Measurements from ENCODE around the gene SMG9. TPM values are rescaled to one million over a fixed set of nuclear protein-coding genes. Genes with fewer than 3 reads are reported as not detected.

The SMG9 gene
- polyA plus RNA-seq, 1 of the 3 experiments (the other 2 are of a cell fraction) = 24.3 TPM

DNA sequence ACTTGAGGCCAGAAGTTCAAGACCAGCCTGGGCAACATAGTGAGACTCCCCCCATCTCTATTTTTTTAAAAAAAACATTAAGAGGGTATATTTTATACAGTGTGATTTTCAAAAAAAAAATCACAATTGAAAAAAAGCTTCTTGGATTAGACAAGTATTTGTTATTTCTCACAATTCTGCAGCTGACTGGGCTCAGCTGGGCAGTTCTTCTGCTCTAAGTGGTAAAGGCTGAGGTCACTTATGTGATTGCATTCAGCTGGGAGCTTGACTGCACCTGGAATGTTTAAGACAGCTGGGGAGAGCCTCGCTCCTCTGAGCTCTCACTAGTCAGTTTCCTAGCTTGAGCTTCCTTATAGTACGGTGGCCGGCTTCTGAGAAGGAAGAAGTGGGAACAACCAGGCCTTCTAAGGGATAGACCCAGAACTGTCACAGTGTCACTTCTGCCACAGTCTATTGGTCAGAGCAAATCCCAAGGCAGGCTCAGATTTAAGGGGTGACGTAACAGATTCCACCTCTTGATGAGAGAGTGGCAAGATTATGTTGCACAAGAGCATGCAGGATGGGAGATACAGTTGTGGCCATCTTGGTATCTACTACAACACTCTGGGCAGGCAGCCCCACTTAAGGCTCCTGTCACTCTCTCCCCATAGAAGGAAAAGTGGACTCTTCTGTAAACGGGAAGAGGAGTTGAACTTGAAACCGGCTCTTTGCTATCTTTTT lies 58.6 kb downstream of the SMG9 start:
- H3K9me3 ChIP-seq = no peaks in the 10 kb centered on the region
- no peak overlapping the region for H3K9ac ChIP-seq
- no peak for TF ChIP-seq NFIC (IDR thresholded peaks at IDR 0.05; ENCODE audit: borderline replicate concordance)
- TF ChIP-seq EZH2phosphoT487 (IDR thresholded peaks at IDR 0.05; ENCODE audit: borderline replicate concordance, low read depth) = no peak
- no peak for TF ChIP-seq FOXJ3 (CRISPR knock-in tag; IDR thresholded peaks at IDR 0.05)
- no peak for TF ChIP-seq RFX5 (IDR thresholded peaks at IDR 0.05; ENCODE audit: low read length)
- no peak for TF ChIP-seq MEF2A (IDR thresholded peaks at IDR 0.05; ENCODE audit: borderline replicate concordance, low read depth)
- TF ChIP-seq, protein P1, sequence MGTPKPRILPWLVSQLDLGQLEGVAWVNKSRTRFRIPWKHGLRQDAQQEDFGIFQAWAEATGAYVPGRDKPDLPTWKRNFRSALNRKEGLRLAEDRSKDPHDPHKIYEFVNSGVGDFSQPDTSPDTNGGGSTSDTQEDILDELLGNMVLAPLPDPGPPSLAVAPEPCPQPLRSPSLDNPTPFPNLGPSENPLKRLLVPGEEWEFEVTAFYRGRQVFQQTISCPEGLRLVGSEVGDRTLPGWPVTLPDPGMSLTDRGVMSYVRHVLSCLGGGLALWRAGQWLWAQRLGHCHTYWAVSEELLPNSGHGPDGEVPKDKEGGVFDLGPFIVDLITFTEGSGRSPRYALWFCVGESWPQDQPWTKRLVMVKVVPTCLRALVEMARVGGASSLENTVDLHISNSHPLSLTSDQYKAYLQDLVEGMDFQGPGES (IDR thresholded peaks at IDR 0.05; ENCODE audit: low read depth, low read length) = no peak
- no peak for TF ChIP-seq NRF1 (IDR thresholded peaks at IDR 0.05; ENCODE audit: low read depth, low read length)
- TF ChIP-seq GATA2 (CRISPR knock-in tag; IDR thresholded peaks at IDR 0.05) = no peak
- TF ChIP-seq POLR2AphosphoS5 (IDR thresholded peaks at IDR 0.05; ENCODE audit: low read depth, low read length) = no peak
- POLR2A ChIA-PET = no interaction called here
- no peak overlapping the region for H2AFZ ChIP-seq (ENCODE audit: low read depth)
- H3K4me1 ChIP-seq (ENCODE audit: control insufficient read depth in 1 of 2, insufficient read depth in 2 of 2, low read depth in 1 of 2, low read length in 1 of 2) = peaks cover 0 to 8% of the 10 kb centered on the region in 2 experiments; a peak in 1 of 4 replicates
- no peak overlapping the region for H3K27ac ChIP-seq (ENCODE audit: low read depth in 2 of 2, low read length in 1 of 2)
- no peaks in the 10 kb centered on the region for H4K20me1 ChIP-seq (ENCODE audit: insufficient read depth)
- no peaks in the 10 kb centered on the region for H3K79me2 ChIP-seq (ENCODE audit: insufficient read depth)
- DNase-seq = no peak
- CTCF ChIA-PET = interaction anchor here (1.6 to 1.8 kb wide), 3 partner anchors 25 to 113 kb away, joined by 3 to 4 read pairs (median 4); no protein-coding TSS in a partner anchor
- no peak overlapping the region for H3K4me3 ChIP-seq (ENCODE audit: low read depth in 2 of 2, low read length in 1 of 2)
- no peaks in the 10 kb centered on the region for H3K36me3 ChIP-seq (replicated peaks in 1 of 2; ENCODE audit: control insufficient read depth in 1 of 2, insufficient read depth in 2 of 2, low read length in 1 of 2)
- H3K4me2 ChIP-seq = no peak overlapping the region
- no peaks in the 10 kb centered on the region; the same call in 1 of the 2 replicates for H3K27me3 ChIP-seq (ENCODE audit: insufficient read depth)
- H3F3A ChIP-seq (replicated peaks; ENCODE audit: insufficient read depth) = peaks cover 15% of the 10 kb centered on the region
- H3K9me2 ChIP-seq = no peaks in the 10 kb centered on the region
- 73% methylated on average over 5 of the region's 6 CpGs for WGBS (ENCODE audit: low lambda C conversion rate)

DNA sequence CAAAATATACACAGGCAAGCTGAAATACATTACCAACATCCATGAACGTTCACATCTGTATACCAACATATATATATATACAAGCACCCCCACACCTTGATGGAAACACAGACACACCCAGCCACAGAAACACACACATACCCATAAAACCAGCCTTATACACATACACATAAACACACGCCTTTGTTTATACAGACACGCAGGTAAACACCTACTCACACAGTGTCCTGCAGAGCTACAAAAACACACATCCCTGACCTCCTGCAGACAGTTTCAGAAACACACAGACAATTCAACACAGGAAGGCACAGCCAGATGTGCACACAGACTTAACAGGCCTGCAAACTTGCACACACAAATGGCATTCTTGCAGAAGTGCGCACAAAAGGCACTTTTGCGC lies 60.2 kb downstream of the SMG9 start:
- 59% methylated on average over 5 of the region's 5 CpGs for WGBS (ENCODE audit: low lambda C conversion rate)
- no peak for DNase-seq
- H3K9me3 ChIP-seq = no peaks in the 10 kb centered on the region
- no peaks in the 10 kb centered on the region for H3F3A ChIP-seq (replicated peaks; ENCODE audit: insufficient read depth)
- no peak overlapping the region for H2AFZ ChIP-seq (ENCODE audit: low read depth)
- H3K9ac ChIP-seq = no peak overlapping the region
- ChIA-PET CTCF (interaction anchor here (0.6 to 1.8 kb wide), 6 partner anchors 27 to 124 kb away, joined by 3 to 4 read pairs (median 3); no protein-coding TSS in a partner anchor), POLR2A (no interaction called here)
- H4K20me1 ChIP-seq (ENCODE audit: insufficient read depth) = no peaks in the 10 kb centered on the region
- no peaks in the 10 kb centered on the region for H3K36me3 ChIP-seq (replicated peaks in 1 of 2; ENCODE audit: control insufficient read depth in 1 of 2, insufficient read depth in 2 of 2, low read length in 1 of 2)
- H3K9me2 ChIP-seq = no peaks in the 10 kb centered on the region
- H3K27me3 ChIP-seq (ENCODE audit: insufficient read depth) = no peaks in the 10 kb centered on the region; the same call in 1 of the 2 replicates
- no peak overlapping the region for H3K27ac ChIP-seq (ENCODE audit: low read depth in 2 of 2, low read length in 1 of 2)
- H3K4me1 ChIP-seq (ENCODE audit: control insufficient read depth in 1 of 2, insufficient read depth in 2 of 2, low read depth in 1 of 2, low read length in 1 of 2) = no peaks in the 10 kb centered on the region; a peak in 1 of 4 replicates
- no peak for TF ChIP-seq ELF1 (IDR thresholded peaks at IDR 0.05)
- no peak for TF ChIP-seq CHD2 (IDR thresholded peaks at IDR 0.05; ENCODE audit: low read length, partially characterized antibody)
- TF ChIP-seq FOXJ3 (CRISPR knock-in tag; IDR thresholded peaks at IDR 0.05) = no peak
- no peak for TF ChIP-seq NRF1 (IDR thresholded peaks at IDR 0.05; ENCODE audit: low read depth, low read length)
- TF ChIP-seq, protein P1 (IDR thresholded peaks at IDR 0.05; ENCODE audit: low read depth, low read length) = no peak
- TF ChIP-seq GABPA (IDR thresholded peaks at IDR 0.05; ENCODE audit: low read depth) = no peak
- no peak for TF ChIP-seq JUND (IDR thresholded peaks at IDR 0.05)
- no peak for TF ChIP-seq TCF12 (IDR thresholded peaks at IDR 0.05)
- TF ChIP-seq POLR2AphosphoS5 (IDR thresholded peaks at IDR 0.05; ENCODE audit: low read depth, low read length) = no peak
- TF ChIP-seq, protein P2, sequence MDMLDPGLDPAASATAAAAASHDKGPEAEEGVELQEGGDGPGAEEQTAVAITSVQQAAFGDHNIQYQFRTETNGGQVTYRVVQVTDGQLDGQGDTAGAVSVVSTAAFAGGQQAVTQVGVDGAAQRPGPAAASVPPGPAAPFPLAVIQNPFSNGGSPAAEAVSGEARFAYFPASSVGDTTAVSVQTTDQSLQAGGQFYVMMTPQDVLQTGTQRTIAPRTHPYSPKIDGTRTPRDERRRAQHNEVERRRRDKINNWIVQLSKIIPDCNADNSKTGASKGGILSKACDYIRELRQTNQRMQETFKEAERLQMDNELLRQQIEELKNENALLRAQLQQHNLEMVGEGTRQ (IDR thresholded peaks at IDR 0.05; ENCODE audit: borderline replicate concordance, low read depth, low read length) = no peak
- no peak overlapping the region for H3K4me3 ChIP-seq (ENCODE audit: low read depth in 2 of 2, low read length in 1 of 2)
- no peaks in the 10 kb centered on the region for H3K79me2 ChIP-seq (ENCODE audit: insufficient read depth)
- H3K4me2 ChIP-seq = no peak overlapping the region

All from SK-N-SH (cell line).